GM12865 (cell line): ENCODE measurements around the gene EPHB3.

Source experiments
- DNase-seq: peaks from one replicate; pipeline ENCODE4 v3.0.0; 2010; ENCODE audit warnings: low read depth
- H3K4me3 ChIP-seq: 2 replicates; pipeline ENCODE4 v1.5.1; 2011; ENCODE audit warnings: mild to moderate bottlenecking, low read depth, low read length, control low read depth
- TF ChIP-seq, protein P1 (sequence below): IDR thresholded peaks from 2 replicates; pipeline ENCODE4 v1.5.1; 2011; ENCODE audit warnings: low read length, control low read depth, low read depth, inconsistent platforms; ENCODE audit not compliant: insufficient read depth; ENCODE audit errors: missing control alignments

The EPHB3 gene

DNA sequence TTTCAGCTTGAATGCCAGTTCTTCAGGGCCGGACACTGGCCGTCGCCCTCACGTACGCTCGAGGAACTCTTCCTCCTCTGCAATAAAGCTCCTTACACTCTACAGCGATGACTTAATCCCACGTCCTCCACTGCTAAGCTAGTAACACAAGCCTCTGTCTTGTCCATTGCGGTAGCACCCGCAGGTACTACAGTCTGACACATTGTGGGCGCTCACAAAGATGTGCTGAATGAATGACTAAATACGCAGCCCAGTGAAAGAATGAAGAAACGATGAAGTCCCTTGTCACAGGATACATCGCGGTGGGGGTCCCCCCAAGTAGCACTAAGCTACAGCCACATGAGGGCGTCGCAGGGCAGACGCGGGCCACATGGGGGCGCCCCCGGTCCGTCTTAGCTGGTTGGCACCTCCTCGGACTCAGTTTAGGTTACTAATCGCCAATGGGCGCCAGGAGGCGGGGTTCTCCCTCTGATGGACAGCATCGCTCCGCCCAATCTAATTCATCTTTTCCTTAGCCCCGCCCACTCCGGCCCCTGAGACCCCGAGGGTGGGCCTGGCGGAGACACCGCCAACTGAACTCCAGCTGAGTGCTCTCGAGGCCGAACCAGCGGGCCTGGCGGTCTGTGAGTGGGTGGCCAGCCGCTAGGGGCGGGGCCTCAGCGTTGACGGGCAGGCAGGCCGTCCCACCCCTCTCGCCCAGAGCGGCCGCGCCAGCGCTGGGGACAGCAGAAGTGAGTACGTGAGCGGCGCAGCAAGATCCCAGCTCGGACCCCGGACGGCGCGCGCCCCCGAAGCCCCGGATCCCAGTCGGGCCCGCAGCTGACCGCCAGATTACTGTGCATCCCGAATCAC is at the start of gene EPHB3:
Gene EPHB3 (plus strand): TSS at position 725 of the 852 bp plus-strand sequence. CDS start 451 bp downstream, outside the sequence.
- DNase-seq = peak; percentile 79
- TF ChIP-seq, protein P1, sequence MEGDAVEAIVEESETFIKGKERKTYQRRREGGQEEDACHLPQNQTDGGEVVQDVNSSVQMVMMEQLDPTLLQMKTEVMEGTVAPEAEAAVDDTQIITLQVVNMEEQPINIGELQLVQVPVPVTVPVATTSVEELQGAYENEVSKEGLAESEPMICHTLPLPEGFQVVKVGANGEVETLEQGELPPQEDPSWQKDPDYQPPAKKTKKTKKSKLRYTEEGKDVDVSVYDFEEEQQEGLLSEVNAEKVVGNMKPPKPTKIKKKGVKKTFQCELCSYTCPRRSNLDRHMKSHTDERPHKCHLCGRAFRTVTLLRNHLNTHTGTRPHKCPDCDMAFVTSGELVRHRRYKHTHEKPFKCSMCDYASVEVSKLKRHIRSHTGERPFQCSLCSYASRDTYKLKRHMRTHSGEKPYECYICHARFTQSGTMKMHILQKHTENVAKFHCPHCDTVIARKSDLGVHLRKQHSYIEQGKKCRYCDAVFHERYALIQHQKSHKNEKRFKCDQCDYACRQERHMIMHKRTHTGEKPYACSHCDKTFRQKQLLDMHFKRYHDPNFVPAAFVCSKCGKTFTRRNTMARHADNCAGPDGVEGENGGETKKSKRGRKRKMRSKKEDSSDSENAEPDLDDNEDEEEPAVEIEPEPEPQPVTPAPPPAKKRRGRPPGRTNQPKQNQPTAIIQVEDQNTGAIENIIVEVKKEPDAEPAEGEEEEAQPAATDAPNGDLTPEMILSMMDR = peak; percentile 71
- H3K4me3 ChIP-seq = no peak within 1 kb of the TSS

DNA sequence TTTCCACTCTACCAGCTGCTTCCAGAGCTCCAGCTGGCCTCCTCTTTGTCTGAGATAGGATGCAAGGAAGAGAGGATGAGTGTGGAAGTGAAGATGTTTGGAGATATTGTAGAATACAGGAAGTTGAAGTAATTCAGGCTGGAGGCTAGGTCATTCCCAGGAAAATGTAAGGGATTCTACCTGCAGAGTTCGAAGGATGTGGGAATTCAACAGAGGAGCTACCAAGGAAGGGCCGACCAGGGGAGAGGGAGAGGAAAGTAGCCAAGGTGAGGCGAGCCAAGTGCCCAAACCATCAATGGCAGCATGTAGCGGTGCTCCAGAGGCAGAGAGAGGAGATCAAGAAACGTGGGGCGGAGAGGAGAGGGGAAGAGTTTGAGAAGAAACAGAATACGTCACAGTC is 49.0 kb upstream of the EPHB3 start:
- H3K4me3 ChIP-seq = no peak overlapping the region
- no peak for DNase-seq

DNA sequence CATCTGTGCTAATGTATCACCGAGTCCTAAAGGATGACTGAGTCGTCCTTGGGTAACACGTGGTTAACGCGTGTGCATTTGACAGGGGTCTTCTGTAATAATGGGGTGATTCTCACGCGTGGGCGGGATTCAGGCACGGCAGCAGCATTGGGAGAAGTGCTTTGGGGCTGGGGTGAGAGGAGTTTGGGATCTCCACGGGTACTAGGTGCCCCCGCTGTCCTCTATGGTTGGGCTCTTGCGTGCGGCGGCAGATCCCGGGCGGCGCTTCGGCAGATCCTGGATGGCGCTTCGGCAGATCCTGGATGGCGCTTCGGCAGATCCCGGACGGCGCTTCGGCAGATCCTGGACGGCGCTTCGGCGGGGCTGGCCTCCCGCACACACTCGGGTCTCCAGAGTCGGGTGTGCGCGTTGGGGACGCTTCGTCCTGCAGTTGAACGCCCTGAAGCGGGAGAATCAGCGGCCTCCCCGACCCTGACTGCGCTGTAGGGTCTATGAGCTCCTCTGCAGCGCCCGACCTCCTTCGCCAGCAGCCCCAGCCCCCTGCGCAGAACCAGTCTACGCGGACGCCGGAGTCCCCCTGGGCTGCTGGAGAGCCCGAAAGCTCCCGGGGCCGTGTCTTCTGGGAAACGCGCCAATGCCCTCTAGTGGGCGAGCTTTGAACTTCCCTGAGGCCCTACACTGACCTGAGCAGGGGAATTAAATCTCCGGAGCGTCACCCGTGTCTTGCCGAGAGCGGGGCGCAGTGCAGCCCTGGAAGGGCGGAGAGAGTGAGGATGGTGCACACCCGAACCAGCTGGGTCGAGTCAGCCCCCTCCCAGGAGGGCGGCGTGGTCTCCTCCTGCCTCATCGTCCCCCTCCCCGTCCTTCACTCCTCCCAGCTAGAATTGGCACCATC is 48.1 kb upstream of the EPHB3 start:
- H3K4me3 ChIP-seq = no peak overlapping the region
- peak; percentile 77 for DNase-seq
- TF ChIP-seq, protein P1 = peak; percentile 84

More for the DNA sequence above, 49.0 kb upstream of the EPHB3 start:
- TF ChIP-seq, protein P1 = no peak

DNA sequence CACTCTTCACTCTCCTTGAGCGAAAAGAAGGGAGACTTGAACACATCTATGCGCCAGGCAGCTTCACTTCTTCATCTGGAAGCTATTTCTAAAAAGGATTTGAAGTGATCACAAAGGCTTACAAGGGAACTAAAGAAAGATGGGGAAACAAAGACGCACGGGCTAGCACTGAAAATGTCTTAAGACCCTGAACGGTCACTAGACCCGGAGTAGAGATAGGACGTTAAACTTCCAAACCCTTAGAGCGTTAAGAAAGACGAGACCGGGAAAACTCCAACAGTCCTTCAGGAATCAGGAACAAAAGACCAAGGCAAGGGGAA is 47.5 kb upstream of the EPHB3 start:
- no peak for DNase-seq
- H3K4me3 ChIP-seq = no peak overlapping the region
- TF ChIP-seq, protein P1 = no peak

GRCh38 chr3:184523825-184524615 is 37.6 kb upstream of the EPHB3 start:
- TF ChIP-seq, protein P1 = no peak
- H3K4me3 ChIP-seq = no peak overlapping the region
- DNase-seq = no peak

- H3K4me3 ChIP-seq = peak overlapping the region; percentile 47
- DNase-seq = no peak
Observed at GRCh38 chr3:184524981-184525336, 36.6 kb upstream of the EPHB3 start.

More at GRCh38 chr3:184524981-184525336, 36.6 kb upstream of the EPHB3 start:
- TF ChIP-seq, protein P1 = no peak
